Measurements from ENCODE around the gene SNX11.

GRCh38 chr17:48127371-48128051 is 19.9 kb downstream of the SNX11 start:
- TF ChIP-seq EP300 (IDR thresholded peaks at IDR 0.05) (no peak), POLR2AphosphoS5 (IDR thresholded peaks at IDR 0.05) (no peak), CTCF (IDR thresholded peaks at IDR 0.05) (no peak)
